HG03442 (cell line): Measurements from ENCODE around the gene PASD1.

ENCODE experiments used
- ATAC-seq: cut with Tn5 transposase; IDR thresholded peaks from one replicate; pipeline ENCODE4 v1.9.1; 2021; ENCODE audit warnings: mild to moderate bottlenecking, moderate library complexity; ENCODE audit not compliant: unreplicated experiment

Gene PASD1

DNA sequence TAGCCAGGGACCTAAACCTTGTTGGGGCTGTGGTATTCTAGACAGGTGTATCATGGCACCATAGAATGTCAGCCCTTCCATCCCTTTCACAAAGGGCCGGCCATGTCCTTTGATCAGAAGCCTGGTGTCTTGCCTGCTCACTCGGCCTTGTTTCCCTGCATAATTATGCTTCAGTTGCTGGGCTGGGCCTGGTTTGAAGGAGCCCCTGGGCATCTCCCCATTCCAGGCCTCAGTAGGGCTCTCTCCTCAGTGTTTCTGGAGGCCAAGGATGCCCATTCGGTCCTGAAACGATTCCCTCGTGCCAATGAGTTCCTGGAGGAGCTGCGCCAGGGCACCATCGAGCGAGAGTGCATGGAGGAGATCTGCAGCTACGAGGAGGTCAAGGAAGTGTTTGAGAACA, 136.3 kb downstream of the PASD1 start:
- ATAC-seq, result no peak

DNA sequence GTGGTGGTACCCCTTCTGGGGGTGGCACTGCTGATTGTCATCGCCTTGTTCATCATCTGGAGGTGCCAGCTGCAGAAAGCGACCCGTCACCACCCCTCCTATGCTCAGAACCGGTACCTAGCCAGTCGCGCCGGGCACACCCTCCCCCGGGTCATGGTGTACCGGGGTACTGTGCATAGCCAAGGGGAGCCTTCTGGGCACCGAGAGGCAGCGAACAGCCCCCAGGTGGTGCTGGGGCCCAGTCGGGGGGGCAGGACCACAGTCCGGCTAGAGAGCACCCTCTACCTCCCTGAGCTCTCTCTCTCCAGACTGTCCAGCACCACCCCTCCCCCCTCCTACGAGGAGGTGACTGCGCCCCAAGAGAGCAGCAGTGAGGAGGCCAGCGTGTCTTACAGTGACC, 137.1 kb downstream of the PASD1 start:
- ATAC-seq, result no peak

DNA sequence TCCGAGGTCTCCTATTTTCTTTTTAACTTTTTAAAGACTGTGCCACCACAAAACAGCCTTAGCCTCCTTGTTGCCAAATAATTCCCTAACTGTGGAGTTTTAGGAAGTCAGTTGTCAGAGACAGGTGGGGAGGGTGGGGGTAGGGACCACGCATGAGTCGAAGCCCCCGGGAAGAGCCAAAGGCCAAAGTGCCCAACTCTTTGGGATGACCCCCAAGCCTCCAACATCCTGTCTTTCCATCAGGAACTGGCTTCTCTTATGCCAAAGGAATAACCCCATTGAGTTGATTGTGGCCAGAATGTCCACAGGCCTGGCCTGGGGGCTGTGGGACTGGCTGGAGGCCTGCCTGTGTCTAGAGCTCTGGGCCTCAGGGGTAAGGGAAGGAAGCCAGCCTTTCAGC, 137.6 kb downstream of the PASD1 start:
- ATAC-seq, result no peak

DNA sequence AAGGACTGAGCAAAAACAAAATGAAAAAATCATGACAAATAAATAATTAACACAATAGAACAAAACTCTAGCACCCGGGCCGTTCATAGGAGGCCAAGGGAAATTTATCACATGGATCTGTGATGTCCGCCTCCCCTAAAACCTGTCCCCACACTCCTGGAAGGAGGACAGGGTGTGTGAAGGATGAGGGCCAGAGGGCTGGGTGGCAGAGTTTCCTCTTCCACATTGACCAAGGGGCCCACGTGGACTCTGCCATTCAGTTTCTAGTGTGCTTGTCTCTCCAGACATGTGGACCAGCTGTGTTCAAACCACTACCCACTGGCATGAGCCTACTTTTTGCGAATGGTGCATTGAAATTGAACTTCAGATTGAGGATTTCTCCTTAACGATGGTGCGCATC, 138.1 kb downstream of the PASD1 start:
- no peak for ATAC-seq

DNA sequence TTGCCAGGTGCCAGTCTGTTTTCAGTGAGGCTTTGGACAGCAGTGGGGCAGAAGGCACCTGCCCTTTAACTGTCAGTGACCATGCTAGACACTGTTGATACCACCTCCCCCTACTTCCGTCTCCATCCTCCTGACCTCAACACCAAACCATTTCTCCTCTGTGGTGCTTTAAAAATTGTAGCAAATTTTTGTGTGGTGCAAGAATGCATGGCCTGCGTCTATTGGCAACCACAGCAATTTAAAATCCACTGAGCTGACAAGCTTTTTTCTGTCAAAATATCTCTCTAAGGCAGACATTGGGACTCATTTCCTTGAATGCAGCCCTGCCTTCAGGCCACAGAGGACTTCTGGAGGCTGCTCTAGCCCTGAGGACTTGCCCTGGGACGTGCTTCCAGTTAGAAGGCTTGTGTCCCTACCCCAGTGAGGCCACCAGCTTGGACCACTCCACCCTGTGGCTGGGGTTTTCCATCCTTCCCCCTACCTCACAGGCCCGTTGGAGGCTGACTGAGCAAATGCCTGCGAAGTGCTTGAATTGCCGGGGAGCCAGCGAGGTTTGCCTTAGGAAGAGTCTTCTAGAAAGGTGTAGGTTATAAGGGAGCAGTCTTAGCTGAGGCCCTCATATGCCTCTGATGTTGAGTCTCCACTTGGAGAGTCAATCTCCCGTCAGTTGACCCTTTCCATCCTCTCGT, 138.7 kb downstream of the PASD1 start:
- no peak for ATAC-seq

DNA sequence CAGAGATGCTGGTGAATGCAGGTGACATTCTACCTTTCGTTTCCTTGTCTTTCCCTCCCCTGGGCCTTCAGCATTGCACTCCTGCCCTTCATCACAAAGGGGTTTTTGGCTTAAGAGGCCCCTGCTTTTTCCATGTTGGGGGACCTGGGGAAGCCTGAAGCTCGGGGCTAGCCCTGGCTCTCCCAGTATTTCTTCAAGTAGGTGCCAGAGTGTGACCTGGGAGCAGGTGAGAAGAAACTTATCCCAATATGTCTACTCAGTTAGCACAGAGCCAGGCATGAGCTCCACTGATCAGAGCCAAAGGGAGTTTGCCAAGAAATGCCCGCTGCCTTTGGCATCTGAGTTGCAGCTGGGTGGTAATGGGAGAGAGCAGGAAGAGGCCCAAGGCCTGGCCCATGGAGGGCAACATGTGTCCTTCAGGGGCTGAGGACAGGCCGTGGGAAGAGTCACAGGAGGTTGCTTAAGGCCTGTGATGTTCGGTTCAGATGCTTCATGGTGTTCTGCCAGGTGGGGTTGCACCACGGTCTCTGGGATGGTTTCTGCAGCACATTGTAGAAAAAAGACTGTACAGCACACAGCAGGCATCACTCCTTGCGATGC, 139.4 kb downstream of the PASD1 start:
- ATAC-seq, result no peak

DNA sequence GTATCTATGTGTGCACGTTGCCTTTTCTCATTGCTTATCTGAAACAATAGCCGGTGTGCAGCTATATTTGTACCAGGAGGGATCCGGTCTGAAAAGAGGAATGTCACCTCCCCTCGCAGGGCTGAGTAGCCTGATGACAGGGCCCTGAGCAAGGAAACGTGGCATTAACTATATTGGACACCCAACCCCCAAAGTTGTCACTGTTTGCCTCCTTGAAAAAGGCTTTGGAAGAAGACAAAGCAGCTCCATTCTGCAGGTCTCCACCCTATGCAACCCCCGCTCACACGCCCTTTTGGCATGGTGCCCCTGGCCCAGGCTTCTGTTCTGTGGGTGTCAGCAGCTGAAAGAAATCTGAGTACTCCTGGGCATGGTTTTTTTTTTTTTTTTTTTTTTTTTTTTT, 140.0 kb downstream of the PASD1 start:
- no peak for ATAC-seq

DNA sequence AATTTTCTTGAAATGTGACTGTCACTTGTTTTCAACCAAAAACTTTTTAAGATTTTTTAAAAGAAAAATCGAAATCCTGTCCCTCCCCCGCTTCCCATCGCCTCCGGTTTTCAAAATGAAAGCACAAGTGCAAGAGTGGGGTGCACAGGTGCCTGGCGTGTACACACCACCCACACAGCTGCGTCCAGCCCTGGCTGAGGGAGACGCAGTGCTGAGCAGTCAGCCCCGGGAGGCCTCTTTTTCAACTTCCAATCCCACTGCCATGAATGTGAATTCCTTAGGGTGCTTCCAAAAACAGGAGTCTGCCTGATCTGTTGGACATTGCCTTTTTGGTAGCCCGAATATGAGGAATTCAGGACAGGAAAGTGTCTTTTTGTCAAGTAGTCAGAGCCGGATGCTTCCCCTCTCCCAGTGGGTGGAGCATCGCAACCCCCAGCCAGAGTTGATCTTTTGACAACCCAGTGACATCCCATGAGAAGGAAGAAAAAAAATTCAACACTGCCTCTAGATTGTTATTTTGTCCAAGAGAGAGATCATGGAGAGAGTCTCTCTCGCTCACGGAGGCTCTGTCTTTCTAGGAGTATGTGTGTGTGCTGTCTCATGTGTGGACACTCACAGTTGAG, 140.7 kb downstream of the PASD1 start:
- ATAC-seq, result no peak

DNA sequence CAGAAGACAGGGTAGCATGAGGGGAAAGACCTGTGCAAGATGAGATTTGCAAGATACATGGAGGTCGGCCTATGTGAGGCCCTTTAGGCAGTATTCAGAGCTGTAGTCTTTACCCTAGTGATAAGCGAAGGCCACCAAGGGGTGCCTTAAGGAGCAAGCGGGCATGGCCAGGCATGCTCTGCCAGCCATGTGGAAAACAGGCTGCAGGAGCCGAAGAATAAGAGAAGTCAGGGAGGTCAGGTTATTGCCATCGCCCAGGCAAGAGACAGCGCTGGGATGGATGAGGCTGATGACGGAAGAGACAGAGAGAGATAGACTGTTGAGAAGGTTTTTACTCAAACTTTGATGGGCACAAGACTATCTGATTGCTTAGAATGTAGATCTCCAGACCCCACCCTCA, 145.3 kb downstream of the PASD1 start:
- ATAC-seq, result no peak

DNA sequence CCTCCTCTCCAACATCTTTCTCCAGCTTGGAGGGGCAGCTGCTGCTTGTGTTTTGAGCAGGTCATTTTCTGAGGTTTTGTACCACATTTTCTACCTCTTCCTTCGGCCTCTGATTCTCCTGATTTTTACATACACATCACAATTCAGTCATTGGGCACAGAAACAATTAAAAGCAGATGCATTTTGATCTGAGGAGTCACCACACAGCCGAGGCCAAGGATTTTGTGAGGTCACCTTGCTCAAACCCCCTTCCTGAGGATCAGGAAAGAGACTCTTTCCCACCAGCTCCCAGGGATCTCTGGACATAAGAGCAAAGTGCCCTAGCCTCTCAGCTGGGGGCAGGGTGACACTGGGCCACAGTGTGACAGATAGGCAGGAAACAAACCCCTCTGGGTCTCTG, 147.0 kb downstream of the PASD1 start:
- ATAC-seq, result no peak

DNA sequence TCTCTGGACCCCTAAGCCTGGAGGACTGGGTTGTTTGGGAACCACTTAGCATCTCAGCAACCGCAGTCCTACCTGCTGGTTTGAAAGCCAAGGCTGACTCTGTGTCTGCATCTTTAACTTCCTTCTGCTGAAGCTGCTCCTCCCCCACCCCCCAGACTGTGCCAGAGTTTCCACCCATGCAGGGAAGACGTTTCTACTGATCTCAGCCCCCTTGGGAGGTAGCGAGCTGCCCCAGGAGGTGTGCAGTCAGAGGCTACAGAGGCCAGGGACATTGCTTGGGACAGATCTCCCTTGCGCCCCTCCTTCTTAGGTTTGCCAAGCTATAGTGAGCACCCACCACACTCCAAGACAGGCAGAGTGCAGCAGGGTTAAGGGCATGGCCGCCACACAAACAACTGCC, 147.7 kb downstream of the PASD1 start:
- no peak for ATAC-seq

DNA sequence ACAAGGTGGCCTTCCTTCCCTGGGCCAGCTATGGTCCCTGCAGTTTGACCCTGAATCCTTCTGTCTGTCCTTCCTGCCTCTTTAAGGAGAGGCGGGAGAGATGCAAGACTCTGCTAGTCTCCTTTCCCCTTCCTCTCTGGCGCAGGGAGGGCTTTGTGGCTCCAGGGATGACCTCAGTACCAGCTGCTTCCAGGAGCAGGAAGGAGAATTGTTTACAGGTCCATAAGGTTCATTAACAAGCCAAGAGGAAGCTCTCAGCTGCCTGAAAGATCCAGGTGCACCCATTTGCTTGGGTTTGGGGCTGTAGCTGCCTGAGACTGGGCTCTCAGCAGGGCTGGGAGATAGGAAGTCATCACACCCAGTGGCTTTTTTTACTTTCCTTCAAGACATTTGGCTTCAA, 148.3 kb downstream of the PASD1 start:
- ATAC-seq, result no peak

DNA sequence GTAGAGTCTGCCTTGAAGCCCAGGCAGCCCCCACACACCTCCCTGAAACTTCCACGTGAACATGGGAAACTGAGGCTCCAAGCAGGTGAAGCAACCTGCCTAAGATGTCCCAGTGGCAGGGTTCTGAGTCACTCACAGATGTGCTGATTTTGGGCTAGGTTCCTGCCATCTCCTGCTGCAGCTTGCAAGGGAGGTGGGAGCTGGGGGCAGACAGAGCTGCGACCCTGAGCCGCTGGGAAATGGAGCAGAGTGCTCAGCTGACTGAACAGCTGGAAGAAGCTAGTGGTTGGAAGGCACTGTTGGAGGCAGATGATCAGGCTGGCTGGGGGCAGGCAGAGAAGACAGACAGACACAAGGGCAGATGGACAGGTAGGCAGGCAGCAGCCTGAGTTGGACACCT, 148.8 kb downstream of the PASD1 start:
- ATAC-seq, result no peak

DNA sequence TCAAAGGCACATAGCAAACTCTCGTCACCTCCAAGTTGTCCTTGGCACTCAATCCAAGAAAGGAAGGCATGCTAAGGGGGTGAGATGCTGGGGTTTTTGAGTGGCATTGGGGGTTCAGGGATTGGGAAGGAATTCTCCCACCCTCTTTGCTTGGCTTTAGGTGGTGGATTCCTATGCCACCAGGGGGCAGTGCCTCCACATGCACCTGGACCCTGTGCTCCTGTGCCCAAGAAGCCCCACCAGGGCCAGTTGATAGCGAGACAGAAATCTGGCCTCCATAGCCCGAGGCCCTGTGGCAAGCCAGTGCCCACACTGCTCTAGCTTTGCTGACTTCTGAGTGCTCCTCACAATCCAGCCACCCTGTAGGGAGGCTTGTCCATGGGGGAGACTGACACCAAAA, 150.4 kb downstream of the PASD1 start:
- ATAC-seq, result no peak

DNA sequence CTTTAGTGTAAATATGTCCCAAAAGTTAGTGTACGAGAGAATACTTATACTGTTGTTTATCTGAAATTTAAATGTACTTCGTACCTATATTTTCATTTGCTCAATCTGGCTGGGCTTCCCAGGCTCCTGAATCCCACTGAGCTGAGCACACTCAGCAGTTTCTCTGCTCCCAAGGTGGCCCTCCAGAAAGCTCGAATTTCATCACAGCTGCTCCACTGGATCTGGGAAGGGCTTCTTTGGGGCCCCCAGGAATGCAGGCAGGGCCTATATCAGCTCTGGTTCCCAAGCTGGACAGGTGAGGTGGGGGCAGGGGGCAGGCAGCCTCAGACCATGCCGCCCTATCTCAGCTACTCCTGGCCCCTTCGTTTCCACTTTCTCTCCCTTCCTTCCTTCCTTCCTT, 150.9 kb downstream of the PASD1 start:
- no peak for ATAC-seq

DNA sequence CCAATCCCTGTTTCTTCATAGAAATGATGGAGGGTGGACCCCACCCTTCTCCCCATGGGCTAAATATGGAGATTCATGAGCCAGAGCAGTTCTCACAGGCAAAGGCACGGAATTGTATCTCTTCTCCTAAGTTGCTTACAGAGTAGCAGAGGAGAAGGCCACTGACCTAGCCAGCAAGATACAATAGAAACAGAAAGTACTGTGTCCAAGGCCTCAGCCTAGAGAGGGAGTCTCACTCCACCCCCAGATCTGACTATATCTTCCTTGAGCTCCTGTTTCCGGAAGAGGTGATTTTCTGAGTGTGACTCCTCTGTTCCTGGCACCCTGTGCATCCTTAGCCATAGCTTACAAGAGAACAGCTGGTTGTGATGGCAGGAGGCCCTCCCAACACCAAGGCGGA, 152.3 kb downstream of the PASD1 start, which contains the start of gene FATE1:
FATE1 (plus strand) TSS at position 284 of the 400 bp plus-strand sequence; CDS start at position 369, 85 bp downstream.
- no peak for ATAC-seq

DNA sequence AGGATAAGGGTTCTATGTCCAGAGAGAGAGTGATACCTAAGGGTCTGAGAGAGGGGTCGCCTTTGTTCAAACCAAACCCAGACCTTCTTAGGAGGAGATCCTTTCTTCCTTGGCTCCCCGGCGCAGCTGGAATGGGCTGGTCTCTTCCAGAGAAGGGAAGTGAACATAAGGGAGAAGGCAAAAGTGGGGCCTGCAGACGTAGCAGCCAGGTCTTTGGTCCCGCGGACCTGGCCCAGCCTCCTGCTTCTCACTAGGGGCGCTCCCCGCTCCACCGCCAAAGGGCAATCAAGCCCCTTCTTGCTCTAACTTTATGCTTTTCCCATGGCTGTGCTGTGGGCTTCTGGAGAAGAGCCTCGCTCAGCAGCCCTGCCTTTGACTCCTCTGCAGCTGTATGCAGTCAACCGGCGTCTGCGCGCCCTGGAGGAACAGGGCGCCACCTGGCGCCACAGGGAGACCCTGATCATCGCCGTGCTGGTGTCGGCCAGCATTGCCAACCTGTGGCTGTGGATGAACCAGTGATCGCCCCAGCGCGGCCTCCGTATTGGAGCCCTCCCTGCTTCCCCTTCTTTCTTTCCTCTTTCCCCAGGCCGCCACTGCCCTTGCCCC, 158.9 kb downstream of the PASD1 start:
- ATAC-seq, result no peak

DNA sequence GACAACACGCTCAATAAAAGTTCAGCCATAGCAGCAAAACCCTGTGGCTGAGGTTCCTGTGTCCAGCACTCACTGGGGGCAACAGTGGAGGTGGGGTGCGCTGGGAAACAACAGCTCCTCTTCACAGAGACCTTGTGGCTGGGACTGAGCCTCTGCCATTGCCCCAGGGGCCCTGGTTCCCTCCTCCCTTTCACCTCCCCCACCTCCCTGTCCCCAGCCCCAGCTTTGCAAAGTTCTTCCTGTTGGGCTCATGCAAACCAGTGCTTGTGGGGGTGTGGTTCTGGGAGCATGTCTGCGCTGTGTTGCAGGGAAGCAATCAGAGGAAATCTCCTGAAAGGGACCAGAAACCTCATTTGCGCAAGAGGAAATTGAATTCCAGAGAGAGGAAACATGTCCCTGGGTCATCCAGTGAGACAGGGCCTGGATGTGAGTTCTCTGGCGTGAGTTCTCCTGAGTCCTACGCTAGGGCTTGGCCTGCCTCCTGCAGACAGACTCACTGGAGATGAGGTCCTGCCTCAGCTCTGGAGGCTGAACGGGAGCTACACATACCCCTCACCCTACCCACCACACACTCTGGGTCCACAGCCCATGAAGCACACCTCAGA, 159.8 kb downstream of the PASD1 start:
- ATAC-seq, result no peak

DNA sequence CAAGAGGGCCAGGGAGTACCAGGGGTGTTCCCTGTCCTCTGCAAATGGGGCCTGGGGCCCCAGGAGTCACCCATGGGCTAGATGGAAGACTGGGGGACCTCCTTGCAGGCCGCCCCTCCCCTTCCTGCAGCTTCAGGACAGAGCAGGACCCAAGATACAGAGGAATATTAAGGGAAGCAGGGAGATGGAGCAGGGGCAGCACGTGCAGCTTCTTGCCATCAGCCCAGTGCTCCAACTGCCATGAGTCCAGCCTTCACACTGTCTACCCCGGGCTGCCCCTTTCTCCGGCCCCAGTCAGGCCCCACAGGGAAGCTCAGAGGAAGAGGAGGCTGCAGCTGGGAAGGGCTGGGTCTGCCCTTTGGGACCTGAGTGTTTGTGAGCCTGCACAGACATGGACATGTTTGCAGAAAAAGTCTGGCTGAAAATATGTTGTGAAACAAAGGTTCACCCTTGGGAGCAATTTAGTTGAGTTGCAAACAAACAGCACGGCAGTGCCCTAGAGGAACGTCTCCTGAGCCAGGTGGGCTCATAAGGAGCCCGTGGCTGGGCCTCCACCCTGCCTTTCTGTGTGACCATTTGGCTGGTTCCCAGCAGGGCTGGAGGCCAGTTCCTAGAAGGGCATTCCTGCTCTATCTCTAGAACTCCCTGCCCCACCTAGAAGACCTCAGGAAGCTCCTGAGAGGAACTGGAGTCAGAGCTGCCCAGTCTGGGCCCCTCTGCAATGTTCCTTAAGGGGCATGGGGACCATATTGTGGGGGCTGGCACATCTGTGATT, 161.3 kb downstream of the PASD1 start:
- ATAC-seq, result no peak

DNA sequence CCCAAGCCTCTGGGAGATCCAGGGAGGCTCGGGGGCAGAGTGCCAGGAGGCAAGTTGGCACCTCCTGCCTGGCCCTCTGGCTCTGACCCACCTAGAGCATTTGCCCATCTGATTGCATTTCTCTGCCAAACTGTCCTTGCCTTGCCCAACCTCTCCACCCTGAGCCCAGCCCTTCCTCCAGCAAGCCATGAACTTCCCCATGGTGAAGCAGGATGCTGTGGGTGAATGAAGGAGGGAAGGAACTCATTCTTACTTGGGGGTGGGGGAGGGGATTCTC, 161.8 kb downstream of the PASD1 start:
- ATAC-seq, result no peak
